DOHH2 (cell line): ENCODE results near the gene UCP3.

Experiments
- H3F3A ChIP-seq: fragments of 200-600 bp; sonication (generic), shearing (Covaris generic); 2 replicates; pipeline ENCODE4 v1.6.0; 2016; ENCODE audit warnings: antibody characterized with exemption, mild to moderate bottlenecking; ENCODE audit not compliant: control insufficient read depth, insufficient read depth
- H3K27ac ChIP-seq: fragments of 200-600 bp; sonication (generic); 2 replicates; pipeline ENCODE4 v1.5.1; 2014; ENCODE audit warnings: low read depth, mild to moderate bottlenecking, low read length, moderate library complexity
- H3K27me3 ChIP-seq: fragments of 200-600 bp; sonication (generic); 2 replicates; pipeline ENCODE4 v1.6.1; 2014; ENCODE audit warnings: mild to moderate bottlenecking, low read length, mixed read lengths; ENCODE audit not compliant: control insufficient read depth
- H3K36me3 ChIP-seq: fragments of 200-600 bp; sonication (generic); 2 replicates; pipeline ENCODE4 v1.6.1; 2014; ENCODE audit warnings: mild to moderate bottlenecking, low read length, moderate library complexity, mixed read lengths; ENCODE audit not compliant: control insufficient read depth
- H3K4me1 ChIP-seq: fragments of 200-600 bp; sonication (generic); 2 replicates; pipeline ENCODE4 v1.6.1; 2014; ENCODE audit warnings: mild to moderate bottlenecking, low read length, mixed read lengths; ENCODE audit not compliant: control insufficient read depth
- H3K4me2 ChIP-seq: fragments of 200-600 bp; sonication (generic); 2 replicates; pipeline ENCODE4 v1.6.0; 2014; ENCODE audit warnings: mild to moderate bottlenecking, low read length, moderate library complexity
- H3K4me3 ChIP-seq: fragments of 200-600 bp; sonication (generic); 2 replicates; pipeline ENCODE4 v1.5.1; 2014; ENCODE audit warnings: mild to moderate bottlenecking, low read length, mixed read lengths
- H3K79me2 ChIP-seq: fragments of 200-600 bp; sonication (generic); 2 replicates; pipeline ENCODE4 v1.6.1; 2014; ENCODE audit warnings: mild to moderate bottlenecking, low read length, mixed read lengths; ENCODE audit not compliant: control insufficient read depth
- H3K9me2 ChIP-seq: fragments of 200-600 bp; sonication (generic); replicated peaks from 2 replicates; pipeline ENCODE4 v1.6.1; 2014; ENCODE audit warnings: mild to moderate bottlenecking, low read length, mixed read lengths; ENCODE audit not compliant: control insufficient read depth
- H3K9me3 ChIP-seq: fragments of 200-600 bp; sonication (generic); 2 replicates; pipeline ENCODE4 v1.6.1; 2014; ENCODE audit warnings: antibody characterized with exemption, low read length, mixed read lengths; ENCODE audit not compliant: control insufficient read depth, insufficient read depth
- H4K20me1 ChIP-seq: fragments of 200-600 bp; sonication (generic); 2 replicates; pipeline ENCODE4 v1.6.0; 2014; ENCODE audit warnings: low read depth, mild to moderate bottlenecking, antibody characterized with exemption, low read length, moderate library complexity; ENCODE audit not compliant: control insufficient read depth, insufficient read depth
- EZH2phosphoT487 ChIP-seq: fragments of 200-600 bp; sonication (generic); IDR thresholded peaks from 2 replicates; pipeline ENCODE4 v1.6.1; 2017; ENCODE audit warnings: borderline replicate concordance, mild to moderate bottlenecking, antibody characterized with exemption, low read length, moderate library complexity, mixed read lengths
- TF ChIP-seq, protein P1 (sequence below): fragments of 200-600 bp; sonication (generic); IDR thresholded peaks from one replicate; pipeline ENCODE4 v1.5.1; 2014; ENCODE audit warnings: antibody characterized with exemption, mild to moderate bottlenecking, low read depth, low read length; ENCODE audit not compliant: poor library complexity, severe bottlenecking

The UCP3 gene

DNA sequence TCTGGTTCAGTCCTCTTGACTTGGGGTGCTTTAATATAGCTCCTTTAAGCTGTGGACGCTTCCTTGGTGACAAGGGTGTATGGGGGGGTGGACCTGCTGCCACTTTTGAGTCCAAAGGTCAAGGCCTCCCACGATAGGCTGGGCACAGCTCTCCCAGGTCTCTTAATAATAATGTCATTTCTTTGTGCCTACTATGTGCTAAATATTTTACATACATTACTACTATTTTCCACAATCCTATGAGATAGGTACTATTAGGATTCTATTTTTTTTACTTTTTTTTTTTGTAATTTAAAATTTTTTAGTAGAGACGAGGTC lies 304 bp upstream of the UCP3 start:
- Histone ChIP-seq H3K4me2 (no peak overlapping the region), H3K27ac (no peak overlapping the region), H3K79me2 (no peaks in the 10 kb centered on the region), H3K36me3 (peaks cover 4% of the 10 kb centered on the region; the same call in 1 of the 2 replicates), H4K20me1 (no peaks in the 10 kb centered on the region), H3K4me1 (peaks cover 52% of the 10 kb centered on the region), H3K9me3 (no peaks in the 10 kb centered on the region), H3F3A (no peaks in the 10 kb centered on the region), H3K27me3 (no peaks in the 10 kb centered on the region), H3K4me3 (no peak overlapping the region), H3K9me2 (no peaks in the 10 kb centered on the region)
- TF ChIP-seq, protein P1, sequence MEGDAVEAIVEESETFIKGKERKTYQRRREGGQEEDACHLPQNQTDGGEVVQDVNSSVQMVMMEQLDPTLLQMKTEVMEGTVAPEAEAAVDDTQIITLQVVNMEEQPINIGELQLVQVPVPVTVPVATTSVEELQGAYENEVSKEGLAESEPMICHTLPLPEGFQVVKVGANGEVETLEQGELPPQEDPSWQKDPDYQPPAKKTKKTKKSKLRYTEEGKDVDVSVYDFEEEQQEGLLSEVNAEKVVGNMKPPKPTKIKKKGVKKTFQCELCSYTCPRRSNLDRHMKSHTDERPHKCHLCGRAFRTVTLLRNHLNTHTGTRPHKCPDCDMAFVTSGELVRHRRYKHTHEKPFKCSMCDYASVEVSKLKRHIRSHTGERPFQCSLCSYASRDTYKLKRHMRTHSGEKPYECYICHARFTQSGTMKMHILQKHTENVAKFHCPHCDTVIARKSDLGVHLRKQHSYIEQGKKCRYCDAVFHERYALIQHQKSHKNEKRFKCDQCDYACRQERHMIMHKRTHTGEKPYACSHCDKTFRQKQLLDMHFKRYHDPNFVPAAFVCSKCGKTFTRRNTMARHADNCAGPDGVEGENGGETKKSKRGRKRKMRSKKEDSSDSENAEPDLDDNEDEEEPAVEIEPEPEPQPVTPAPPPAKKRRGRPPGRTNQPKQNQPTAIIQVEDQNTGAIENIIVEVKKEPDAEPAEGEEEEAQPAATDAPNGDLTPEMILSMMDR = no peak
- no peak for TF ChIP-seq EZH2phosphoT487

DNA sequence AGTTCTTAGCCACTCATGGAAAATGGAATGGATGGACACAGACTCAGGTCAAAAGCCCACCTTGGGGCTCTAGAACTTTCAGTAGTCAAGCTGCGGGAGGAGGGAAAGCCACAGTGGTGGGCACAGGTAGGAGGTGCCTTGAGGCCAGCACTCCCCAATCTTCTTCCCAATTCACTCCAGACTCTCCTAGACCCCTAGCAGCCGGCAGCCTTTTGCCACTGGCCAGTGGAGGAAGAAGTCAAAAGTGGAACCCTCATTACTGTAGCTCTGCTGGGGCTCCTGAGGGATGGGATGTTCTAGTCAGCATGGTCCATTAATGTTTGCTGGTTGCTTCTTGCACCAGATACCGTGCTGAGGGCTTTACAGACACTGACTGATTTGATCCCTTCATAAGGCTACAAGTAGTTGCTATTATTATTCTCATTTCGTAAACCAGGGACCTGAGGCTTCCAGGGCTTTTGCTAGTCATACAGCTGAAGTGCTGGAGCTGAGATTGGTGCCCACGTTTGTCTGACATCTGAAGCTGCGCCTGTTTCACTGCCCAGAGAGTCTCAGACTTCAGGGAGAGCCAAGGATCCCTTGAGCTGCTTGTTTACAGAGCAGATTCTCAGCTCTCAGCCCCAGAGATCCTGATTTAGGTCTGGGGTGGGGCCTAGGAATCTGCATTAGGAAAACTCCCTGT lies 1.1 kb downstream of the UCP3 start:
- no peaks in the 10 kb centered on the region for H3K79me2 ChIP-seq
- no peaks in the 10 kb centered on the region for H3K9me3 ChIP-seq
- H3K4me1 ChIP-seq = peaks cover 52% of the 10 kb centered on the region
- no peaks in the 10 kb centered on the region for H3K27me3 ChIP-seq
- H3K27ac ChIP-seq = no peak overlapping the region
- TF ChIP-seq EZH2phosphoT487 = no peak
- TF ChIP-seq, protein P1 = no peak
- no peaks in the 10 kb centered on the region for H3K9me2 ChIP-seq
- H3K4me2 ChIP-seq = no peak overlapping the region
- H4K20me1 ChIP-seq = no peaks in the 10 kb centered on the region
- H3K4me3 ChIP-seq = no peak overlapping the region
- no peaks in the 10 kb centered on the region; the same call in 1 of the 2 replicates for H3K36me3 ChIP-seq
- no peaks in the 10 kb centered on the region for H3F3A ChIP-seq

DNA sequence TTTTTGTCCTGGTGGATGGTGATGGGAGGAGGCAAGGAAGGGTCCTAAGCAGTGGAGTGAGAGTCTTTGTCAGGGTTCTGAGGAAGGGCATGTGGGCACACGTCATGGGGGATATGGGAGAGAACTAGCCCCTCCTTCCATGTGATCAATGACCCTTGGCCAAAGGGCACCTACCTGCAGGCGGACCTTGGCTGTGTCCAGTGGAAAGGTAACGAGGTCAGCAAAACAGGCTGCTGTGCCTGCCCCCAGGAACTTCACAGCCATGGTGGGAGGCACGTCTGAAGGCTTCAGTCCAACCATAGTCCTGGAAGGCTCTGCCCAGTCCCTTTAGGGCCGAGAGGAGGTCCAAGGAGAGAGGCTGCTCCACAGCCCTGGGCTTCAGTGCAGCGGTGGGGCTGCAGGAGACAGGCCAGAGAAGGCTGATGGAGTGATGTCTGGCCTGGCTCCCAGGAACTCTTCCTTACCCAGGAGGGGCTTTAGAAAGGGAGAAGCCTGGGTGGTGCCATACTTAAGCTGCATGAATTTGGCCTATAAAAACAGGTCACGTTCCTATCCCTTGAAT lies 2.1 kb downstream of the UCP3 start:
- Histone ChIP-seq H3K27ac (no peak overlapping the region), H3F3A (no peaks in the 10 kb centered on the region), H4K20me1 (no peaks in the 10 kb centered on the region), H3K9me2 (no peaks in the 10 kb centered on the region), H3K36me3 (no peaks in the 10 kb centered on the region; the same call in 1 of the 2 replicates), H3K79me2 (no peaks in the 10 kb centered on the region), H3K9me3 (no peaks in the 10 kb centered on the region), H3K4me1 (peaks cover 44% of the 10 kb centered on the region), H3K4me3 (no peak overlapping the region), H3K4me2 (no peak overlapping the region), H3K27me3 (no peaks in the 10 kb centered on the region)
- TF ChIP-seq, protein P1 = no peak
- TF ChIP-seq EZH2phosphoT487 = no peak
